ENCODE results near the gene CNR1. TPM values are rescaled to one million over a fixed set of nuclear protein-coding genes. Genes with fewer than 3 reads are reported as not detected.
A peak's percentile ranks its signal among the peaks of the same experiment; 100 is the strongest.

CNR1 gene
- total RNA-seq, 2 donors from 2014 or later, result 12.2 to 14.5 TPM

DNA sequence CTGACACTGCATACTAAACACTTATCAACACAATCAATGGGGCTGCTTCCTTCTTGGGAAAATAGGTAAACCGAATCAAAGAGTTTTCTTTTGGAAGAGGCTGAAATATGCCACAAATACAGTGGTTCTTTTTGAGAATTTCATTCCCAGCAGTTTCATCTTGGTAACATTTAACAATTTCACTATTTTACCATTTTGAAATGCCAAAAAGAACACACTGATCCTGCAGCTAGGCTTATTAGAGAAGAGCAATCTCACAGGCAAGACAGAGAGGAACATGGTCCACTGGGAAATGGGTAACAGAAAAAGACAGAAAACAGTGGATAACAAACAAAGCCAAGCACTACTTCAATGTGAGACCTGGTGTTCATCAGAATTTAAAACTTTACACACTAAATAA is 2.5 kb downstream of the CNR1 start:
- H3K36me3 Mint-ChIP-seq (ENCODE audit: low read depth), result no peaks in the 10 kb centered on the region
- no peak overlapping the region for H3K4me3 Mint-ChIP-seq
- H3K27ac Mint-ChIP-seq, result no peak overlapping the region
- no peak overlapping the region for H3K4me3 ChIP-seq (ENCODE audit: low read length)
- H3K36me3 ChIP-seq (ENCODE audit: control insufficient read depth, insufficient read depth, low read length), result no peaks in the 10 kb centered on the region
- H3K27me3 Mint-ChIP-seq (ENCODE audit: insufficient read depth), result peaks cover 20% of the 10 kb centered on the region
- no peak for DNase-seq
- H3K9me3 ChIP-seq (ENCODE audit: control insufficient read depth, low read length), result no peaks in the 10 kb centered on the region
- H3K9me3 Mint-ChIP-seq, result no peaks in the 10 kb centered on the region
- 100% methylated on average over 1 of the region's 1 CpG; no CpG with 5 or more reads in 1 of the 2 experiments for WGBS, 2 experiments (ENCODE audit: insufficient coverage in 1 of 2, insufficient read length in 1 of 2)
- peaks cover 25% of the 10 kb centered on the region for H3K4me1 Mint-ChIP-seq
- no peaks in the 10 kb centered on the region for H3K4me1 ChIP-seq (ENCODE audit: control insufficient read depth, insufficient read depth, low read length)
- H3K27me3 ChIP-seq (ENCODE audit: control insufficient read depth, insufficient read depth, low read length, poor library complexity, severe bottlenecking), result peaks cover 21% of the 10 kb centered on the region
- H3K9ac ChIP-seq (ENCODE audit: extremely low read depth, low read length, poor library complexity, severe bottlenecking), result no peak overlapping the region
- TF ChIP-seq, protein P1, sequence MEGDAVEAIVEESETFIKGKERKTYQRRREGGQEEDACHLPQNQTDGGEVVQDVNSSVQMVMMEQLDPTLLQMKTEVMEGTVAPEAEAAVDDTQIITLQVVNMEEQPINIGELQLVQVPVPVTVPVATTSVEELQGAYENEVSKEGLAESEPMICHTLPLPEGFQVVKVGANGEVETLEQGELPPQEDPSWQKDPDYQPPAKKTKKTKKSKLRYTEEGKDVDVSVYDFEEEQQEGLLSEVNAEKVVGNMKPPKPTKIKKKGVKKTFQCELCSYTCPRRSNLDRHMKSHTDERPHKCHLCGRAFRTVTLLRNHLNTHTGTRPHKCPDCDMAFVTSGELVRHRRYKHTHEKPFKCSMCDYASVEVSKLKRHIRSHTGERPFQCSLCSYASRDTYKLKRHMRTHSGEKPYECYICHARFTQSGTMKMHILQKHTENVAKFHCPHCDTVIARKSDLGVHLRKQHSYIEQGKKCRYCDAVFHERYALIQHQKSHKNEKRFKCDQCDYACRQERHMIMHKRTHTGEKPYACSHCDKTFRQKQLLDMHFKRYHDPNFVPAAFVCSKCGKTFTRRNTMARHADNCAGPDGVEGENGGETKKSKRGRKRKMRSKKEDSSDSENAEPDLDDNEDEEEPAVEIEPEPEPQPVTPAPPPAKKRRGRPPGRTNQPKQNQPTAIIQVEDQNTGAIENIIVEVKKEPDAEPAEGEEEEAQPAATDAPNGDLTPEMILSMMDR (conservative IDR thresholded peaks at IDR 0.05), result no peak
- H3K27ac ChIP-seq (ENCODE audit: low read depth, low read length), result no peak overlapping the region

DNA sequence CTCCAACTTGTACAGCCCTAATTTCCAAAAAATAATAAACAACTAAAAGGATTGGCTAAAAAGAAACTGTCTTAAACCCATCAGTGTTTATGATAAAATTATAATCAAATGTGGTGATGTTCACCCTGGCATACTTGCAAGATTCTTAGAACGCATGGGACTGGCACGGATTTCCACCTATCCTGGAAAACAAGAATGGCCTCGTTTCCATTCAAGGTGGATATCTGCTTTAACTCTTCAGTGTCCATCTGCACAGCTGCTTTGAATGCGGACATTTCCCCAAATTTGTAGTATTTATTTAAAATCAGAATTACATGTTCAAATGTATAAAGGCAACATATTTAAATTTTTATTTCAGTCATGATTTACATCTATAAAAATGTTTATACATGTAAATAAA is 4.2 kb downstream of the CNR1 start:
- peaks cover 7% of the 10 kb centered on the region for H3K27me3 ChIP-seq (ENCODE audit: control insufficient read depth, insufficient read depth, low read length, poor library complexity, severe bottlenecking)
- H3K36me3 Mint-ChIP-seq (ENCODE audit: low read depth), result no peaks in the 10 kb centered on the region
- no peak overlapping the region for H3K27ac Mint-ChIP-seq
- H3K4me1 Mint-ChIP-seq, result peaks cover 15% of the 10 kb centered on the region
- H3K9me3 ChIP-seq (ENCODE audit: control insufficient read depth, low read length), result no peaks in the 10 kb centered on the region
- no peaks in the 10 kb centered on the region for H3K36me3 ChIP-seq (ENCODE audit: control insufficient read depth, insufficient read depth, low read length)
- TF ChIP-seq, protein P1 (conservative IDR thresholded peaks at IDR 0.05), result no peak
- 93% methylated on average over 4 of the region's 4 CpGs; no CpG with 5 or more reads in 1 of the 2 experiments for WGBS, 2 experiments (ENCODE audit: insufficient coverage in 1 of 2, insufficient read length in 1 of 2)
- H3K9ac ChIP-seq (ENCODE audit: extremely low read depth, low read length, poor library complexity, severe bottlenecking), result no peak overlapping the region
- H3K4me3 ChIP-seq (ENCODE audit: low read length), result no peak overlapping the region
- no peaks in the 10 kb centered on the region for H3K9me3 Mint-ChIP-seq
- no peak for DNase-seq
- H3K4me1 ChIP-seq (ENCODE audit: control insufficient read depth, insufficient read depth, low read length), result no peaks in the 10 kb centered on the region
- no peak overlapping the region for H3K27ac ChIP-seq (ENCODE audit: low read depth, low read length)
- no peak overlapping the region for H3K4me3 Mint-ChIP-seq
- peaks cover 5% of the 10 kb centered on the region for H3K27me3 Mint-ChIP-seq (ENCODE audit: insufficient read depth)

DNA sequence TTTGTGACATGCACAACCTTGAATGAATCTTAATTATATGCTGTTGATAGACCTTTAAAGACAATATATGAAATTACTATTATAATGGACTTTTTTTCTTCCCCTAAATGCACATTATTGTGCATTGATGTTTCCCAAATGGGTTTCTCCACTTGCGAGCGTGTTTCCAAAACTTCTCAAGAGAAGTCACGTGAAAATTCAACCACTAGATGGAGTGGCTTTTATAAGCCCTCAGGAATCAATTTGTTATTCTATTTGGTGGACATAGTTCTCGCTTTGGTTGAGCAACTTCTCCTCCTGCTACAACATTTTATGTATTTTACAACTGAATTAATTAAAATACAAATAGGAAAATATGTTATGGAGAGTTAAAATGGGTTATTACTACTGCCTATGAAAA is 9.0 kb downstream of the CNR1 start:
- Mint-ChIP-seq H3K36me3 (ENCODE audit: low read depth) (no peaks in the 10 kb centered on the region), H3K4me3 (no peak overlapping the region), H3K27me3 (ENCODE audit: insufficient read depth) (no peaks in the 10 kb centered on the region), H3K27ac (no peak overlapping the region), H3K9me3 (no peaks in the 10 kb centered on the region), H3K4me1 (no peaks in the 10 kb centered on the region)
- no peak overlapping the region for H3K4me3 ChIP-seq (ENCODE audit: low read length)
- DNase-seq, result no peak
- no peak overlapping the region for H3K9ac ChIP-seq (ENCODE audit: extremely low read depth, low read length, poor library complexity, severe bottlenecking)
- H3K36me3 ChIP-seq (ENCODE audit: control insufficient read depth, insufficient read depth, low read length), result no peaks in the 10 kb centered on the region
- no peak overlapping the region for H3K27ac ChIP-seq (ENCODE audit: low read depth, low read length)
- H3K4me1 ChIP-seq (ENCODE audit: control insufficient read depth, insufficient read depth, low read length), result no peaks in the 10 kb centered on the region
- H3K9me3 ChIP-seq (ENCODE audit: control insufficient read depth, low read length), result no peaks in the 10 kb centered on the region
- TF ChIP-seq, protein P1 (conservative IDR thresholded peaks at IDR 0.05), result peak; percentile 64
- no peaks in the 10 kb centered on the region for H3K27me3 ChIP-seq (ENCODE audit: control insufficient read depth, insufficient read depth, low read length, poor library complexity, severe bottlenecking)
- 85 to 100% methylated on average over 3 to 4 of the region's 4 CpGs for WGBS, 2 experiments (ENCODE audit: insufficient coverage in 1 of 2, insufficient read length in 1 of 2)
